ENCODE data around the gene SIK2. TPM values are rescaled to one million over a fixed set of nuclear protein-coding genes. Genes with fewer than 3 reads are reported as not detected.

The SIK2 gene
- total RNA-seq, 3 donors from 2014 or later (not counting 1 experiment from before 2014, with no cell fraction given), result 7.1 to 14.3 (median 8.4) TPM

DNA sequence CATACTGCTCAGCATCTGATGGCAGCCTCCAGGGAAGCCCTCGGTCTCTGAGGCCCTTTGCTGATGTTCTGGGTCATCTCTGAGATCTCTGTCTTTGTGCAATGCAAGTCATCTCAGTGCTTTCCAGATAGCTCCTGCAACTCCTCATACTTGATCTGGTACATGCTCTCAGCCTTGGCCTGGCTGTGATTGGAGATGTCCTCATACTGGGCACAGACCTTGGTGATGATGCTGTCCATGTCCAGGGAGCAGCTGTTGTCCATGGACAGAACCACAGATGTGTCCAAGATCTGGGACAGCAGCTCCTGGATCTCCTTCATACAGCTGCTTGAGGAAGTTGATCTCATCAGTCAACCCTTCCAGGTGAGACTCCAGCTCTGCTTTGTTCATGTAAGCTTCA, 69.1 kb downstream of the SIK2 start:
- Histone ChIP-seq H3K27ac (ENCODE audit: low read length) (no peak overlapping the region), H3K9me3 (ENCODE audit: control insufficient read depth, insufficient read depth, low read length) (no peaks in the 10 kb centered on the region), H3K4me3 (ENCODE audit: low read length) (no peak overlapping the region), H3K27me3 (ENCODE audit: control insufficient read depth, insufficient read depth, low read length) (no peaks in the 10 kb centered on the region), H3K36me3 (ENCODE audit: control insufficient read depth, insufficient read depth, low read length) (peaks cover 6% of the 10 kb centered on the region), H3K4me1 (ENCODE audit: control insufficient read depth, insufficient read depth, low read length) (no peaks in the 10 kb centered on the region)
- H3K4me1 Mint-ChIP-seq, result peaks cover 0 to 23% of the 10 kb centered on the region in 2 donors
- intact Hi-C loops (cut with micrococcal nuclease), result no loop called here
- TF ChIP-seq, protein P1, sequence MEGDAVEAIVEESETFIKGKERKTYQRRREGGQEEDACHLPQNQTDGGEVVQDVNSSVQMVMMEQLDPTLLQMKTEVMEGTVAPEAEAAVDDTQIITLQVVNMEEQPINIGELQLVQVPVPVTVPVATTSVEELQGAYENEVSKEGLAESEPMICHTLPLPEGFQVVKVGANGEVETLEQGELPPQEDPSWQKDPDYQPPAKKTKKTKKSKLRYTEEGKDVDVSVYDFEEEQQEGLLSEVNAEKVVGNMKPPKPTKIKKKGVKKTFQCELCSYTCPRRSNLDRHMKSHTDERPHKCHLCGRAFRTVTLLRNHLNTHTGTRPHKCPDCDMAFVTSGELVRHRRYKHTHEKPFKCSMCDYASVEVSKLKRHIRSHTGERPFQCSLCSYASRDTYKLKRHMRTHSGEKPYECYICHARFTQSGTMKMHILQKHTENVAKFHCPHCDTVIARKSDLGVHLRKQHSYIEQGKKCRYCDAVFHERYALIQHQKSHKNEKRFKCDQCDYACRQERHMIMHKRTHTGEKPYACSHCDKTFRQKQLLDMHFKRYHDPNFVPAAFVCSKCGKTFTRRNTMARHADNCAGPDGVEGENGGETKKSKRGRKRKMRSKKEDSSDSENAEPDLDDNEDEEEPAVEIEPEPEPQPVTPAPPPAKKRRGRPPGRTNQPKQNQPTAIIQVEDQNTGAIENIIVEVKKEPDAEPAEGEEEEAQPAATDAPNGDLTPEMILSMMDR (IDR thresholded peaks at IDR 0.05), result no peak
- H3K9me3 Mint-ChIP-seq, result no peaks in the 10 kb centered on the region
- no peak overlapping the region for H3K27ac Mint-ChIP-seq
- H3K4me3 Mint-ChIP-seq, result no peak overlapping the region
- no peaks in the 10 kb centered on the region for H3K27me3 Mint-ChIP-seq (ENCODE audit: low read depth in 2 of 2)
- no peaks in the 10 kb centered on the region for H3K36me3 Mint-ChIP-seq
- ATAC-seq (no peak), DNase-seq (no peak)
- WGBS (ENCODE audit: insufficient coverage), result 97% methylated on average over 1 of the region's 1 CpG

DNA sequence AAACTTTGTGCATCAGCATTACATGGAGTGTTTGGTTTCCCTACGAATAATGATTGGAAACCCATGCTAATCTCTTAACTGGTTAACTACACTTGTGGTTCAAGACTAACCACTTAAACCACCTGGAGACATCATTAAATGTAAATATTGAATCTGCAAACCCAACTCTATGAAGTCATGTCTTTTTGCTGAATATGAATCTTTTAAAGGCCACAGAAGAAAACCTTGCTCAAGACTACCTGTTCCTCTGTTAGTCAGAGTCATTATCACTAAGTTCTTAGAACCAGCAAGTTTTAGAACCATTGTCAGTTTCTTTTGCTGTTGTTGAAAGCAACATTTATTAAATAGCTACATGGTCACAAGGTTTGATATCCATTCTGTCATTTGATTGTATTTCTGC, 70.7 kb downstream of the SIK2 start:
- H3K4me1 ChIP-seq (ENCODE audit: control insufficient read depth, insufficient read depth, low read length), result no peaks in the 10 kb centered on the region
- no peaks in the 10 kb centered on the region for H3K9me3 ChIP-seq (ENCODE audit: control insufficient read depth, insufficient read depth, low read length)
- Mint-ChIP-seq H3K27me3 (ENCODE audit: low read depth in 2 of 2) (no peaks in the 10 kb centered on the region), H3K36me3 (no peaks in the 10 kb centered on the region), H3K27ac (no peak overlapping the region), H3K4me1 (peaks cover 0 to 23% of the 10 kb centered on the region in 2 donors), H3K4me3 (no peak overlapping the region), H3K9me3 (no peaks in the 10 kb centered on the region)
- WGBS (ENCODE audit: insufficient coverage), result 100% methylated on average over 1 of the region's 1 CpG
- TF ChIP-seq, protein P1 (IDR thresholded peaks at IDR 0.05), result no peak
- H3K27ac ChIP-seq (ENCODE audit: low read length), result no peak overlapping the region
- ATAC-seq, result no peak
- H3K36me3 ChIP-seq (ENCODE audit: control insufficient read depth, insufficient read depth, low read length), result peaks cover 6% of the 10 kb centered on the region
- no peak for DNase-seq
- no peak overlapping the region for H3K4me3 ChIP-seq (ENCODE audit: low read length)
- H3K27me3 ChIP-seq (ENCODE audit: control insufficient read depth, insufficient read depth, low read length), result no peaks in the 10 kb centered on the region
- intact Hi-C loops (cut with micrococcal nuclease), result no loop called here

DNA sequence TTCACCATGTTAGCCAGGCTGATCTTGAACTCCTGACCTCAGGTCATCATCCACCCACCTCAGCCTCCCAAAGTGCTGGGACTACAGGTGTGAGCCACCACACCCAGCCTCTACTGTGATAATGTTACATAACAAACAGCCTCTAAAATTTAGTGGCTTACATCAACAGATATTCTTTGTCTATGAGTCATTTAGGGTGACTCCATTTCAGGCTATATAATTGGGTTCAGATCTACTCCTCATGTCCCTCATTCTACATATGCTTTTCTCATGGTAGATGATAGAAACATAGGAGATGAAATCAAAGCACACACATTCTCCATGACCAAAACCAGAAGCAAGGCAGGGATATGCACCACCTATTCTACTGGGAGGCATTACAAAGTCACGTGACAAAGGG, 72.7 kb downstream of the SIK2 start:
- peaks cover 6% of the 10 kb centered on the region for H3K36me3 ChIP-seq (ENCODE audit: control insufficient read depth, insufficient read depth, low read length)
- H3K4me3 ChIP-seq (ENCODE audit: low read length), result no peak overlapping the region
- H3K4me3 Mint-ChIP-seq, result no peak overlapping the region
- no peaks in the 10 kb centered on the region for H3K4me1 ChIP-seq (ENCODE audit: control insufficient read depth, insufficient read depth, low read length)
- intact Hi-C loops (cut with micrococcal nuclease), result no loop called here
- 100% methylated on average over 1 of the region's 1 CpG for WGBS (ENCODE audit: insufficient coverage)
- no peaks in the 10 kb centered on the region for H3K36me3 Mint-ChIP-seq
- TF ChIP-seq, protein P1 (IDR thresholded peaks at IDR 0.05), result no peak
- H3K9me3 Mint-ChIP-seq, result no peaks in the 10 kb centered on the region
- no peak for DNase-seq
- H3K27ac ChIP-seq (ENCODE audit: low read length), result no peak overlapping the region
- no peaks in the 10 kb centered on the region for H3K27me3 ChIP-seq (ENCODE audit: control insufficient read depth, insufficient read depth, low read length)
- ATAC-seq, result no peak
- no peak overlapping the region for H3K27ac Mint-ChIP-seq
- H3K4me1 Mint-ChIP-seq, result peaks cover 0 to 23% of the 10 kb centered on the region in 2 donors
- no peaks in the 10 kb centered on the region for H3K9me3 ChIP-seq (ENCODE audit: control insufficient read depth, insufficient read depth, low read length)
- H3K27me3 Mint-ChIP-seq (ENCODE audit: low read depth in 2 of 2), result no peaks in the 10 kb centered on the region

DNA sequence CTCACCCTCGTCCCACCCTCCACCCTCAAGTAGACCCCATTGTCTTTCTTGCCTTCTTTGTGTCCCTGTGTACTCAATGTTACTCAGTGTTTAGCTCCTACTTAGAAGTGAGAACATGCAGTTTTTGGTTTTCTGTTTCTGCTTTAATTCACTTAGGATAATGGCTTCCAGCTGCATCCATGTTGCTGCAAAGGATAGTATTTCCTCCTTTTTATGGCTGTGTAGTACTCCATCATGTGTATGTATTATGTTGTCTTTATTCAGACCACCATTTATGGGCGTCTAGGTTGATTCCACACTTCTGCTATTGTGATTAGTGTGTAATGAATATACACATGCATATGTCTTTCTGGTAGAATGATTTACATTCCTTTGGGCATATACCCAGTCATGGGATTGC, 73.6 kb downstream of the SIK2 start:
- intact Hi-C loops (cut with micrococcal nuclease), result no loop called here
- Mint-ChIP-seq H3K4me3 (no peak overlapping the region), H3K4me1 (peaks cover 0 to 23% of the 10 kb centered on the region in 2 donors), H3K27me3 (ENCODE audit: low read depth in 2 of 2) (no peaks in the 10 kb centered on the region), H3K9me3 (no peaks in the 10 kb centered on the region), H3K27ac (no peak overlapping the region), H3K36me3 (no peaks in the 10 kb centered on the region)
- ATAC-seq, result no peak
- Histone ChIP-seq H3K4me1 (ENCODE audit: control insufficient read depth, insufficient read depth, low read length) (no peaks in the 10 kb centered on the region), H3K36me3 (ENCODE audit: control insufficient read depth, insufficient read depth, low read length) (peaks cover 6% of the 10 kb centered on the region), H3K9me3 (ENCODE audit: control insufficient read depth, insufficient read depth, low read length) (no peaks in the 10 kb centered on the region), H3K4me3 (ENCODE audit: low read length) (no peak overlapping the region), H3K27ac (ENCODE audit: low read length) (no peak overlapping the region), H3K27me3 (ENCODE audit: control insufficient read depth, insufficient read depth, low read length) (no peaks in the 10 kb centered on the region)
- WGBS (ENCODE audit: insufficient coverage), result 80% methylated on average over 2 of the region's 2 CpGs
- DNase-seq, result no peak
- TF ChIP-seq, protein P1 (IDR thresholded peaks at IDR 0.05), result no peak

All from natural killer cell (primary cell).